ENCODE data around the gene KCNH4.

DNA sequence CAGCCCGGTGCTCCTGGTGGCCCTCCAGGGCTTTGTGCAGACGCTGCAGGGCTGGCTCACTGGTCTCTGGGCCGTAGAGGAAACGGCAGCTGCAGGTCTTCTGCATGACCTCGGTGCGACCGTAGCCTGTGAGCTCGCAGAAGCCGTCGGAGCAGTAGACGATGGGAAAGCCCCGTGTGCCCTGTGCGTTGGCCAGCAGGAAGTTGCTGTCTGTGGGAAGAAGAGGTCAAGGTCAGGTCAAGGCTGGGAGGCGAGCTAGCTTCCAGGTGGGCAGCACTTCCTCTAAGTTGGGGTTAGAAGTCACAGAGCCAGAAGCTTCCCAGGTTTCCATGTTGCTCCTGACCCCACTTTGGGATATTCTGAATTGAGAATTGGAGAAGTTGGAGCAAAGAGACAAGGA, 2.1 kb downstream of the KCNH4 start:
- TF ChIP-seq, protein P1, sequence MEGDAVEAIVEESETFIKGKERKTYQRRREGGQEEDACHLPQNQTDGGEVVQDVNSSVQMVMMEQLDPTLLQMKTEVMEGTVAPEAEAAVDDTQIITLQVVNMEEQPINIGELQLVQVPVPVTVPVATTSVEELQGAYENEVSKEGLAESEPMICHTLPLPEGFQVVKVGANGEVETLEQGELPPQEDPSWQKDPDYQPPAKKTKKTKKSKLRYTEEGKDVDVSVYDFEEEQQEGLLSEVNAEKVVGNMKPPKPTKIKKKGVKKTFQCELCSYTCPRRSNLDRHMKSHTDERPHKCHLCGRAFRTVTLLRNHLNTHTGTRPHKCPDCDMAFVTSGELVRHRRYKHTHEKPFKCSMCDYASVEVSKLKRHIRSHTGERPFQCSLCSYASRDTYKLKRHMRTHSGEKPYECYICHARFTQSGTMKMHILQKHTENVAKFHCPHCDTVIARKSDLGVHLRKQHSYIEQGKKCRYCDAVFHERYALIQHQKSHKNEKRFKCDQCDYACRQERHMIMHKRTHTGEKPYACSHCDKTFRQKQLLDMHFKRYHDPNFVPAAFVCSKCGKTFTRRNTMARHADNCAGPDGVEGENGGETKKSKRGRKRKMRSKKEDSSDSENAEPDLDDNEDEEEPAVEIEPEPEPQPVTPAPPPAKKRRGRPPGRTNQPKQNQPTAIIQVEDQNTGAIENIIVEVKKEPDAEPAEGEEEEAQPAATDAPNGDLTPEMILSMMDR (IDR thresholded peaks at IDR 0.05), result no peak
- no peak for TF ChIP-seq POLR2A (IDR thresholded peaks at IDR 0.05)
